K562 (cell line): Measurements from ENCODE around the gene SHB. TPM values are rescaled to one million over a fixed set of nuclear protein-coding genes. Genes with fewer than 3 reads are reported as not detected.
A peak's percentile ranks its signal among the peaks of the same experiment; 100 is the strongest.

Experiments used
- AFF4 ChIP-seq: sonication (generic); formaldehyde crosslinking; IDR thresholded peaks from 2 replicates; pipeline ENCODE4 v1.8.0; 2023; ENCODE audit warnings: mild to moderate bottlenecking, missing genetic modification reagents
- CTBP1 ChIP-seq: fragments of 450-650 bp; IDR thresholded peaks from 2 replicates; pipeline ENCODE4 v1.6.1; 2016; ENCODE audit warnings: borderline replicate concordance
- FOXP4 ChIP-seq: sonication (generic); formaldehyde crosslinking; IDR thresholded peaks from 2 replicates; pipeline ENCODE4 v1.8.0; 2022; ENCODE audit warnings: mild to moderate bottlenecking, missing genetic modification reagents, borderline replicate concordance
- POLR2A ChIP-seq: fragments of 450-650 bp; conservative IDR thresholded peaks from 2 replicates; pipeline ENCODE4 v1.6.1; 2016
- SNRNP70 ChIP-seq: fragments of 200-400 bp; formaldehyde crosslinking; optimal IDR thresholded peaks from 2 replicates; pipeline ENCODE3; 2017; ENCODE audit warnings: low read depth, low read length
- SREBF1 ChIP-seq: fragments of 150-350 bp; IDR thresholded peaks from 2 replicates; pipeline ENCODE4 v1.6.1; 2014; ENCODE audit warnings: antibody characterized with exemption, low read depth, low read length, borderline replicate concordance
- THRB ChIP-seq: fragments of 450-650 bp; formaldehyde crosslinking; conservative IDR thresholded peaks from 2 replicates; pipeline ENCODE4 v1.4.0; 2022; ENCODE audit warnings: mild to moderate bottlenecking, missing genetic modification characterization
- VEZF1 ChIP-seq: fragments of 200-800 bp; sonication (Bioruptor generic); IDR thresholded peaks from 2 replicates; pipeline ENCODE4 v1.6.1; 2017; ENCODE audit warnings: missing genetic modification characterization, missing compliant biosample characterization
- ZBTB17 ChIP-seq: fragments of 450-650 bp; formaldehyde crosslinking; IDR thresholded peaks from 2 replicates; pipeline ENCODE4 v1.4.0; 2020; ENCODE audit warnings: mild to moderate bottlenecking
- ZNF395 ChIP-seq: fragments of 200-800 bp; sonication (Bioruptor generic); IDR thresholded peaks from 2 replicates; pipeline ENCODE4 v1.6.1; 2017; ENCODE audit warnings: missing genetic modification characterization, missing compliant biosample characterization
- ZNF707 ChIP-seq: fragments of 250-450 bp; sonication (Bioruptor Pico); conservative IDR thresholded peaks from 2 replicates; pipeline ENCODE4 v1.8.0; 2022; ENCODE audit warnings: inconsistent platforms, mild to moderate bottlenecking, moderate library complexity
- ZNF717 ChIP-seq: fragments of 250-450 bp; sonication (Bioruptor Pico); IDR thresholded peaks from 2 replicates; pipeline ENCODE4 v1.5.0; 2021
- polyA plus RNA-seq, 8 experiments: library from polyadenylated mRNA; depleted of rRNA in 4 of 8; stranded (reverse) in 5 of 8; unstranded in 3 of 8; fragments of >200 nt; fragmentation: Nextera tagmentation in 2 of 8; fragmentation: Illumina TruSeq in 1 of 8; extraction: Ambion mirVana in 2 of 8; extraction: Trizol in 1 of 8; gene quantifications; 2 replicates each; pipeline versions ENCODE4 v1.2.1 to v1.2.3, GENCODE V29; 2011 to 2014; ENCODE audit warnings: inconsistent platforms in 1 of 8, missing spikeins in 1 of 8
- total RNA-seq, 7 experiments: library from RNA; depleted of rRNA in 6 of 7; stranded (reverse); fragments of >200 nt in 6 of 7; fragmentation: Illumina TruSeq in 2 of 7; extraction: Trizol in 2 of 7; gene quantifications; 2 replicates each; pipeline versions ENCODE4 v1.2.1 to v1.2.3, GENCODE V29; 2011 to 2021; ENCODE audit warnings: low replicate concordance in 1 of 7

SHB gene
- total and polyA plus RNA-seq, 9 of the 15 experiments (the other 6 are each of a cell fraction or from before 2014, with no cell fraction given): 0.78 to 16.0 (median 5.3) TPM

DNA sequence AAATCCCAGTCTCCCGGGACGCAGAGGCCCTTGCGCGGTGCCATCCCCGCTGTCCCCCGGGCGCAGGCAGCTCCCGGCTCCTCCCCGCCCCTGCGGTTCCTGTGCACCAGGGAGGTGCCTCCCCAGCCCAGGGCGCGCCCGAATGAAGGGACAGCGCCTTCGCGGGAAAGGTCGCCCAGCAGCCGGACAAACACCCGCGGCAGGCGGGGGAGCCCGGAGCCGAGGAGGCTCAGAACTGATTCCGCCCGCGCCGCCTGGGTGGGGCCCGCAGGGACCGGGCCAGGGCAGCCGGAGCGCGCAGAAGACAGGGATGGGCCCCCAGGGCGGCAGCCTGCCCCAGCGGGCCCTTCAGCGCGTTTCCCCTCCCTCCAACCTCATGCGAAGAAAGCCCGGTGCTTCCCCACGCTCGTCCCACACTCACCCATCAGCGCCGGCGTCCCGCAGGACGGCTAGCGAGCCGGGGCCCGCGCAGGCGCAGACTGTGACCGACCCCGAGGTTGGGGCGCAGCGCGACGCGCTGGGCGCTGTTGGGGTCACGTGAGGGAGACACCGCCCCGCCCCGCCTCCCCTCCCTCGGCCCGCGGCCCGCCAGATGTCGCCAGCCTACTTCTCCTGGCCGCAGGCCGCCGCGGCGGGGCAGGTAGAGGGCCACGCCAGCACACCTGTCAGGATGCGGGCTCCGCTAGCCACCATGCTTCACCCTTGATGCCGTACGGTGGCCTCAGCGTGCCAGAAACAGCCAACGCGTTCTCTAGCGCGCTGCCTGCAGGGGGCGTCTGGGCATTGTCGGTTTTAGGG lies 165.2 kb downstream of the SHB start, which contains the start of gene SLC25A51 (continued):
- peak; percentile 93 for TF ChIP-seq AFF4 (CRISPR knock-in tag)
- no peak; the same call in 1 of the 2 replicates for TF ChIP-seq ZNF395 (CRISPR knock-in tag)
- TF ChIP-seq CTBP1: peak; percentile 100
- TF ChIP-seq ZNF707 (CRISPR knock-in tag): 0 out of 2 replicates have a peak, but pooled peaks have one; percentile 4
- TF ChIP-seq SREBF1: no peak
- TF ChIP-seq ZNF717: no peak
- no peak for TF ChIP-seq SNRNP70
- TF ChIP-seq POLR2A: peak; percentile 83
- TF ChIP-seq ZBTB17 (CRISPR knock-in tag): peak; percentile 79
- peak; percentile 82 for TF ChIP-seq THRB (CRISPR knock-in tag)
- peak; percentile 87 for TF ChIP-seq FOXP4 (CRISPR knock-in tag)
- peak; percentile 83 for TF ChIP-seq VEZF1
